NCI-H1092 (cell line): ENCODE data around the gene ARL16.

Experiments used
- DNase-seq: peaks from one replicate; lab custom pipeline; 2025; lab: John Stamatoyannopoulos, UW

Gene ARL16

DNA sequence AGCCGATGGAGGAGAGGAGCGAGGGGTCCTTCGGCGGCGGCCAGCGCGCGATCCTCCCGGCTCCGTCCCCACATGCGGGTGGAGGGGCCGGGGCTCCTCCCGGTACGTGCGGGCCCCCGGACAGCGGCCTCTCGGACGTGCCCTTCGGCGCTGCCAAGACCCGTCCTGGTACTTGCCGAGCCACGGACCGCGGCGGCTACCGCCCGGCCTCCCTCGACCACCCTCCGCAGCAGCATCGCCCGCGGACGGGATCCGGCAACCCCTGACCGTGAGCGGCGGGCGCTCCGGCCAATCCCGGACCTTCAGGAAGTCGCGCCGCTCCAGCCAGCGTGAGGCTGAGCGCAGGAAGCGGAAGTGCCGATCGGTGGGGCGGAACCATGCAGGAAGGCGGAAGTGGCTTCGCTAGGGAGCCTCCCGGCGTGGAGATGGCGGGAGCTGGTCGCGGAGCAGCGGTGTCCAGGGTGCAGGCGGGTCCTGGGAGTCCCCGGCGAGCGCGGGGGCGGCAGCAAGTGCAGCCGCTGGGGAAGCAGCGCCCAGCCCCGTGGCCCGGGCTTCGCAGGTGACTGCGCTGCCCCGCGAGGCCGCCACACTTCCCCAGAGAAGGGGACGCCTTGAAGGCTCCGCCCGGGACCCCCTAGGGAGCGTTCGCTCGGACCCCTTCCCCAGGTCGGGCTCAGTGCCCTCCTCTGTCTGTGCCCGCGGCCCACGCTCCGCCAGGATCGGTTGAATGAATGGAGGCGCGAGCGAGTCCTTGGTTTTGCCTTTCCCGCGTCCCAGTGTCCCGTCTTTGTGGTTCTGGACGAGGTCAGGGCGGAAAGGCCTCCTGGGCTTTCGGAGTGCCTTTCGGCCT, 17.0 kb downstream of the ARL16 start, which contains the start of the genes CCDC137 and OXLD1:
TSS of gene CCDC137 (plus strand) at position 396 of the 850 bp plus-strand sequence. CDS start at position 426, 30 bp downstream.
TSS of gene OXLD1 (minus strand) at position 264 of the 850 bp plus-strand sequence. CDS start at position 236, 28 bp downstream.
- DNase-seq = peak; percentile 95

- no peak for DNase-seq
Measured at GRCh38 chr17:81666092-81666341, 17.6 kb downstream of the ARL16 start.

DNA sequence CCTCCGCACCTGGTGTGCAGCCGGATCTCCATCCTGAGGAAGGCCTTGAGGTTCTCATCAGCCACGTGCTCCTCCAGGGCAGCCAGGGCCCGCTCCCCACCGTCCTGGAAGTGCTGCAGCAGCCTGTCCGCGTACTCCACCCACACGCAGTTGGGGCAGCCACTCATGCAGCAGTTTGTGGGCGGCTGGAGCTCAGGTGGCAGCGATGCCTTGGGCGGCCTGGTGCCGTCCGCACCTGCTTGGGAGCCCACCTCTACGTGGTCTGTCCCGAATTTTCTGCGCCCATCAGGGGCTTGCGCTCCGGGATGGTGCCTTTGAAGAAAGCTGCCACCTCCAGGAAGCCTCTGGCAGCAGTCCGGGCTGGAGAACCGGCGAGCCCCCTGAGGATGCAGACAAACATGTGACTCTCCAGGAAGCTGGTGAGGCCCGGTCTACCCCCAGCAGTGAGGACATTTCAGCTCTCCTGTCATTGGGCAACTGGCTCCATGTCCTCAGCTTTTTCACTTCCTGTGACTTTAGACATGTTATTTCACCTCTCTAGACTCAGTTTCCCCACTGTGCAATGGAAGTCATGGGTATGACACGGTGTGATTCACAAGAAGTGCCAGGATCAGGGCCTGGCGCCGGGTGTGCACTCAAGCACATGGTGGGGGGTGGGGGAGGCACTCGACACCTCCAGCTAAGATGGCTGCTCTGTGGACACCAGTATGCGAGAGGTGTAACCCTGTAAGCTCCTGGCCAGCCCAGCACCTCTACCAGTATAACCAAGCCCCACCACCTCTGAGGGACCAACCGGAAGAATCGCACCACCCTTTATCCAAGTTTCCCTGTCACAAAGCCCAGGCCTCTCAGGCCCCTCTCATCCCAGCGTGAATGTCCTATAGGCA, 18.1 kb downstream of the ARL16 start:
- DNase-seq = no peak

DNA sequence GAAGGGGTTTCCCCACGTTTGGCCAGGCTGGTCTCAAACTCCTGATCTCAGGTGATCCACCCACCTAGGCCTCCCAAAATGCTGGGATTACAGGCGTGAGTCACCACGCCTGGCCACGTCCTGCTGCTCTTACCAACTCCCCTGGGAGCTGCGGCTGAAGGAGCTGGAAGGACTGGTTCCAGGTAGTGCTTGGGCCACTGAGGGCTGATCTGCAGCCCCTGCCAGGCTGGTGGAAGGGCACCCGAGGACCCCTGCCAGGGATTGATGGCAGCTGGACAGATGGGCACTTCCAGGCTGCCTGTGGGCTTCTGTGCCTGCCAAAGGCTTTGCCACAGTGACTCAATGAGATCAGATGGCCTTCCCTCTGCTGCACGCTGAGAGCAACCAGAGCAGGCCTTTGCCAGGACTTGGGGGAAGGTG, 19.5 kb downstream of the ARL16 start:
- DNase-seq = no peak

DNA sequence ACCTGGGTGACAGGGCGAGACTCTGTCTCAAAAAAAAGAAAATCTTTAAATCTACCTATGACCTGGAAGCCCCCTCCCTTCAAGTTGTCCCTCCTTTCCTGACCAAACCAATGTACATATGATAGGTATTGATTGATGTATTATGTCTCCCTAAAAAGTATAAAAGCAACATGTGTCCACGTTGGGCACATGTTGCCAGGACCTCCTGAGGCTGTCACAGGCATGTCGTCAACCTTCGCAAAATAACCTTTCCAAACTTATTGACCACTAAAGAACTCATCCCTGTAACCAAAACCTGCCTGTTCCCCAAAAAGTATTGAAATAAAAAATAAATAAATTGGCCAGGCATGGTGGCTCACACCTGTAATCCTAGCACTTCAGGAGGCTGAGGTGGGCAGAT, 21.6 kb downstream of the ARL16 start:
- DNase-seq = no peak

- DNase-seq = no peak
Measured at GRCh38 chr17:81660441-81660840, 23.2 kb downstream of the ARL16 start.

- no peak for DNase-seq
Measured at GRCh38 chr17:81659038-81659437, 24.6 kb downstream of the ARL16 start.

- no peak for DNase-seq
Measured at GRCh38 chr17:81656835-81657234, 26.8 kb downstream of the ARL16 start.

- DNase-seq = no peak
Measured at GRCh38 chr17:81656118-81656743, 27.4 kb downstream of the ARL16 start, which contains the start of gene PDE6G. Gene PDE6G, minus strand, starts transcription at chr17:81656542. Its CDS starts 3,237 bp downstream, at chr17:81653305.

- no peak for DNase-seq
Measured at GRCh38 chr17:81655378-81656117, 28.0 kb downstream of the ARL16 start.

DNA sequence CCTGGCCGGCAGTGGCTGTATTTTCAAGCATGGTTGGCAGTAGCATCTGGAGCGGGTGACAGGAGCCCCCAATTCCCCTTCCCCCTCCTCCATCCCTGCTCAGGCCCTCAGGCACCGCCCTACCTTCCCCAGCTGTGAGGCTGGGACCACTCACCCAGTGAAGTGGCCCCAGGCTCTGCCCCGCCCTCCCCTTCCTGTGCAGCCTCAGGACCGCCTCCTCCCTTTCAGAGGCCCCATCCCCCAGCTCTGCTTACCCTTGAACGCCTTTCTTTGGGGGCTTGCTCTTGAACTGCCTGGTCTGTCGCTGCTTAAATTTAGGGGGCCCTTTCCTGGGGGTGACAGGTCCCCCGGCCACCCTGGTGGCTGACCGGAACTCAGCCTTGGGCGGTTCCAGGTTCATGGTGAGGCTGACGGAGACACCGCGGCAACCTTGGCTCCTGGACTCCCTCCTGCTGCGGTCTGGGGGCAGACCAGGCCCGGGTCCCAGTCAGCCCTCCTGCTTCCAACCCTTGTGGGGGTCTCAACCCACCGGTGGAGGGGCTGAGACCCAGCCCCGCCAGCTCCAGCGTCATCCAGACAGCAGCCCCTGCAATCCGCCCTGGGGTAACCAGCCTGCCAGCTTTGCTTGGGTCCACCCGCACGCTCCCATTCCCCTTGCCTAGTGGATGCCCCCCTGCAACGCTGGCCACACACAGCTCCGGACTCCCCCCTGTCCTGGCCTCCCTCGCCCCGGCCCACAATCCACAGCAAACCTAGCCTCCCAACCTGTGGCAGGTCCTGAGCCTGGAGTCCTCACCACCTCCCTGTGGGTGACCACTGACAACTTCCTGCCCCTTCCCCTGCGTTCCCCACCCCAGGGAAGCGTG, 30.5 kb downstream of the ARL16 start:
- no peak for DNase-seq

DNA sequence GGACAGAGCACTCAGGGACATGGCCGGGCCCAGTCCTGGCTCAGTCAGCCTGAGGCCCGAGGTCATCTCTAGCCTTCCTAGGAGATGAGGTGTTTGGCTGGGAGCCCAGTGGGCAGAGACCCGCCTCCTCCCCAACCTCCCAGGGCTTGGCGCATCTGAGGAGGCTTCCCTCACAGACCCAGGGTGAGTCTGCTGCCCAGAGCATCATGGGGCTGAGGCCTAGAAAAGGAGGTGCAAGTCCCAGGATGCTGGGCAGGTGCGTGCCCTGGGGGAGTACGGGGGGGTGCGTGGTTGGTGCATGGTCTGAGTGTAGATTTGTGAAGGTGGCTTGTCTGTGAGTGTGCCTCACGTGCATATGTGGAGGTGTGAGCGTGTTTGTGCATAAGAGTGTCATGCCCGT, 31.9 kb downstream of the ARL16 start:
- DNase-seq = no peak

- no peak for DNase-seq
Measured at GRCh38 chr17:81650951-81651350, 32.6 kb downstream of the ARL16 start.

- DNase-seq = no peak
Measured at GRCh38 chr17:81648707-81649085, 34.9 kb downstream of the ARL16 start.

- no peak for DNase-seq
Measured at GRCh38 chr17:81648013-81648706, 35.4 kb downstream of the ARL16 start.

DNA sequence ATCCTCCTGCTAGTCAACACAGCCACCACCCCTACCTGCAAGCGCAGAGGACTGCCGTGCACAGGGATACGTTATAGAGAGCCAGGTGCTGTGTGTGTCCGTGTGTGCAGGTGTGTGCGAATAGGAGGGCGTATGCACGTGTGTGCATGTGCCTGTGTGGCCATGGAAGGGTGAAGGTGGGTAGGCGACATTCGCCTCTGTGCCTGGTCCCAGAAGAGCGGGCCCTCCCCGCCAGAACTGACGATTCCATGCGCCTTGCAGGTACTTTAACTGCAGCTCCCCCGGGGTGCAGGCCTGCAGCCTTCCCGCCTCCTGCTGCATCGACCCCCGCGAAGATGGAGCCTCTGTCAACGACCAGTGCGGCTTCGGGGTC, 36.0 kb downstream of the ARL16 start:
- DNase-seq = no peak

DNA sequence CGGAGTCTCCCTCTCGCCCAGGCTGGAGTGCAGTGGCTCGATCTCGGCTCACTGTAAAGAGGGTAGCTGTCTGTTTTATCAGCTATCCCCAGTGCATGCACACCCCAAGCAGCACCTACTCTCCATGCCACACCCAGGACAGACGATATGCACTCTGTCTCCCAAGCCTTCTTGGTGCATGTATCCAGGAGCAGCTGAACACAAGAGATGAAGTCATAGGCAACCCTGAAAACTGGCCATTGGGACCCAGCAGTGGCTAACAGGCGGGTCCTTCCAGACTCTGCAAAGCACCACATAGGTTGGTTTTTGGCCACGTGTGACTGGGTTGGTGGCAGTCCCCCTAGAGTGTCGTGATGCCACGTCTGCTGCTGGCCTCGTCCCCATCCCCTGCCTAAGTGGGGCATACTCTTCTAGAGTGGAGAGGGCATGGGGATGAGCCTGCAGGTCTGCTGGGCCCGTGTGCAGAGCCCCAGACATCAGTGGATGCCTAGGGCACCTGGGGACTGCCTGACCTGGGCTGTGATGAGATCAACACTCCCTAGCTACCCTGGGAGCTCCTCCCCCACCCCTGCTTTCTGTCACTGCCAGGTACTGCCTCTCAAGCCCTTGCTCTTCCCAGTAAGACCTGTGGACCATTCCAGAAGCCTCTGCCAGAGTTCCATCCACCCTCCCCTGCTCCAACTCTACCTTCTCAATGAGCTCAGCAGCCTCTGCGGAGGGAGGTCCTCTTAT, 36.6 kb downstream of the ARL16 start:
- no peak for DNase-seq

GRCh38 chr17:81644976-81645952, 38.3 kb downstream of the ARL16 start:
- no peak for DNase-seq
